GM12878 (cell line): ENCODE measurements around the gene RGCC. TPM values are rescaled to one million over a fixed set of nuclear protein-coding genes. Genes with fewer than 3 reads are reported as not detected.

ENCODE experiments used
- ATAC-seq: fragments of 200-7000 bp; cut with Tn5 transposase; 3 replicates; pipeline ENCODE4 v1.9.1; 2020; ENCODE audit warnings: mild to moderate bottlenecking, moderate library complexity
- BruUV-seq: library from RNA; stranded (reverse); fragments of 400-500 nt; replicated peaks from 2 replicates; lab custom pipeline; 2021; lab: Mats Ljungman, UMichigan
- CTCF ChIA-PET: fragments of 300-600 bp; sonication (Branson Sonifier 250); formaldehyde crosslinking; extraction: SDS; loops from one replicate; lab custom pipeline; 2021; ENCODE audit warnings: inconsistent platforms; lab: Yijun Ruan, JAX
- POLR2A ChIA-PET: fragments of 350-600 bp; formaldehyde crosslinking; extraction: SDS; loops from one replicate; lab custom pipeline; 2021; ENCODE audit warnings: inconsistent platforms; lab: Charles Lee
- RAD21 ChIA-PET: fragments of 300-600 bp; sonication (Branson Sonifier 250); formaldehyde crosslinking; loops from one replicate; lab custom pipeline; 2023; ENCODE audit warnings: antibody characterized with exemption; ENCODE audit not compliant: unreplicated experiment; lab: Charles Lee
- SMC1A ChIA-PET: fragments of 300-600 bp; sonication (Branson Sonifier 250); formaldehyde crosslinking; loops from one replicate; lab custom pipeline; 2023; ENCODE audit not compliant: unreplicated experiment, uncharacterized antibody; lab: Charles Lee
- DNase-seq: peaks from one replicate; pipeline ENCODE4 v3.0.0-alpha.2; 2011; ENCODE audit warnings: low read depth, low spot score
- FAIRE-seq: peaks from 3 replicates; lab custom pipeline; 2011; peaks lifted over from hg19 to GRCh38; lab: Jason Lieb, UNC
- H2AFZ ChIP-seq: 2 replicates; pipeline ENCODE4 v1.6.0; 2011; ENCODE audit warnings: low read depth, low read length, control low read depth; ENCODE audit not compliant: control insufficient read depth
- H3K27ac ChIP-seq: 2 replicates; pipeline ENCODE4 v1.5.1; 2011; ENCODE audit warnings: control low read depth; ENCODE audit not compliant: control insufficient read depth, insufficient read depth
- H3K27me3 ChIP-seq, 2 experiments: replicated peaks in 1 of 2; 2 replicates each; pipeline versions ENCODE4 v1.6.0 to v1.6.1; 2011; ENCODE audit warnings: low read length in 1 of 2; ENCODE audit not compliant: control insufficient read depth in 2 of 2, insufficient read depth in 2 of 2
- H3K36me3 ChIP-seq, 2 experiments: 2 replicates each; pipeline ENCODE4 v1.5.1; 2011; ENCODE audit warnings: low read length in 1 of 2; ENCODE audit not compliant: control insufficient read depth in 2 of 2, insufficient read depth in 2 of 2
- H3K4me1 ChIP-seq: 2 replicates; pipeline ENCODE4 v1.6.1; 2011; ENCODE audit warnings: mild to moderate bottlenecking, low read length, moderate library complexity, mixed read lengths; ENCODE audit not compliant: control insufficient read depth, insufficient read depth
- H3K4me2 ChIP-seq: 2 replicates; pipeline ENCODE4 v1.6.0; 2011; ENCODE audit warnings: control low read depth; ENCODE audit not compliant: control insufficient read depth, insufficient read depth
- H3K4me3 ChIP-seq: fragments of 200-600 bp; sonication (generic); 2 replicates; pipeline ENCODE4 v1.5.1; 2016
- H3K79me2 ChIP-seq: 2 replicates; pipeline ENCODE4 v1.6.0; 2011; ENCODE audit warnings: low read length; ENCODE audit not compliant: control insufficient read depth, insufficient read depth
- H3K9ac ChIP-seq: 2 replicates; pipeline ENCODE4 v1.8.0; 2011; ENCODE audit warnings: low read length, control low read depth, mixed read lengths; ENCODE audit not compliant: control insufficient read depth, insufficient read depth
- H3K9me3 ChIP-seq: replicated peaks from 3 replicates; pipeline ENCODE4 v1.5.1; 2011; ENCODE audit warnings: mild to moderate bottlenecking, low read length; ENCODE audit not compliant: control insufficient read depth, insufficient read depth
- H4K20me1 ChIP-seq: 2 replicates; pipeline ENCODE4 v1.6.0; 2011; ENCODE audit not compliant: control insufficient read depth, insufficient read depth
- BACH1 ChIP-seq: fragments of 450-650 bp; IDR thresholded peaks from 2 replicates; pipeline ENCODE4 v1.6.1; 2017; ENCODE audit warnings: mild to moderate bottlenecking, borderline replicate concordance
- BCL11A ChIP-seq: IDR thresholded peaks from 2 replicates; pipeline ENCODE4 v1.6.1; 2011; ENCODE audit warnings: low read depth, low read length
- BHLHE40 ChIP-seq, 2 experiments: fragments of 450-650 bp in 1 of 2; IDR thresholded peaks; 2 replicates each; pipeline ENCODE4 v1.6.1; 2011 to 2017; ENCODE audit warnings: low read depth in 2 of 2, borderline replicate concordance in 1 of 2, improper control_type of control experiment in 1 of 2, low read length in 1 of 2, mild to moderate bottlenecking in 1 of 2
- CREB1 ChIP-seq: IDR thresholded peaks from 2 replicates; pipeline ENCODE4 v1.6.1; 2012; ENCODE audit warnings: low read depth, mild to moderate bottlenecking, inconsistent platforms
- FOXM1 ChIP-seq: IDR thresholded peaks from 2 replicates; pipeline ENCODE4 v1.6.1; 2012; ENCODE audit warnings: low read depth, mild to moderate bottlenecking, inconsistent platforms, low read length, moderate library complexity
- GABPA ChIP-seq: IDR thresholded peaks from 2 replicates; pipeline ENCODE4 v1.6.1; 2014; ENCODE audit warnings: antibody characterized with exemption, low read depth, mild to moderate bottlenecking, inconsistent platforms
- IKZF1 ChIP-seq: fragments of 450-650 bp; conservative IDR thresholded peaks from 2 replicates; pipeline ENCODE4 v1.6.1; 2017; ENCODE audit warnings: antibody characterized with exemption, mild to moderate bottlenecking
- IKZF2 ChIP-seq, 2 experiments: fragments of 450-650 bp; IDR thresholded peaks; 2 replicates each; pipeline ENCODE4 v1.6.1; 2017; ENCODE audit warnings: mild to moderate bottlenecking in 2 of 2, moderate library complexity in 2 of 2
- MYB ChIP-seq: fragments of 150-350 bp; IDR thresholded peaks from 2 replicates; pipeline ENCODE4 v1.6.1; 2014; ENCODE audit warnings: mild to moderate bottlenecking, low read depth, low read length, borderline replicate concordance
- SIX5 ChIP-seq: IDR thresholded peaks from 2 replicates; pipeline ENCODE4 v1.6.1; 2011; ENCODE audit warnings: mild to moderate bottlenecking, low read depth, low read length, moderate library complexity; ENCODE audit not compliant: severe bottlenecking
- SMAD1 ChIP-seq: fragments of 450-650 bp; IDR thresholded peaks from 2 replicates; pipeline ENCODE4 v1.6.1; 2018; ENCODE audit warnings: mild to moderate bottlenecking, low read depth; ENCODE audit not compliant: partially characterized antibody
- WGBS: methylation state at CpG from one replicate; pipeline ENCODE4 v1.1.6; 2016; ENCODE audit warnings: low lambda C conversion rate; ENCODE audit not compliant: insufficient replicate concordance, insufficient coverage; ENCODE audit errors: missing lambda C conversion rate; 5-methylcytosine and 5-hydroxymethylcytosine counted together
- in situ Hi-C: fragments of 300-500 bp; cut with MboI; formaldehyde crosslinking; loops from 9 replicates; pipeline ENCODE4 v1.14.3; 2018; ENCODE audit warnings: mixed read lengths
- intact Hi-C: fragments of 100-400 bp; cut with micrococcal nuclease; formaldehyde crosslinking; loops from one replicate; pipeline ENCODE4 v1.14.2; 2022; ENCODE audit not compliant: unreplicated experiment
- polyA plus RNA-seq, 11 experiments: library from polyadenylated mRNA; depleted of rRNA in 4 of 11; unstranded in 6 of 11; stranded (reverse) in 5 of 11; fragments of >200 nt; fragmentation: Nextera tagmentation in 4 of 11; fragmentation: Illumina TruSeq in 1 of 11; extraction: Ambion mirVana in 4 of 11; extraction: Trizol in 1 of 11; gene quantifications; 1 replicate in 1 of 11; 2 replicates in 10 of 11; pipeline versions ENCODE4 v1.2.1 to v1.2.3, GENCODE V29; 2011 to 2016; ENCODE audit warnings: inconsistent platforms in 2 of 11, missing spikeins in 2 of 11, low read depth in 1 of 11
- total RNA-seq, 4 experiments: library from RNA; depleted of rRNA in 3 of 4; stranded (reverse); fragments of >200 nt in 3 of 4; fragmentation: Illumina TruSeq in 1 of 4; extraction: Trizol in 1 of 4; gene quantifications; 2 replicates each; pipeline versions ENCODE4 v1.2.1 to v1.2.3, GENCODE V29; 2013 to 2021
- TF ChIP-seq, protein P1 (sequence below): fragments of 150-350 bp; IDR thresholded peaks from 2 replicates; pipeline ENCODE4 v1.6.1; 2016; ENCODE audit warnings: low read depth, low read length
- TF ChIP-seq, protein P2 (sequence below): fragments of 150-350 bp; IDR thresholded peaks from 2 replicates; pipeline ENCODE4 v1.6.1; 2014; ENCODE audit warnings: mild to moderate bottlenecking, low read depth, low read length
- TF ChIP-seq, protein P3 (sequence below): fragments of 450-650 bp; IDR thresholded peaks from 2 replicates; pipeline ENCODE4 v1.6.1; 2016; ENCODE audit warnings: mild to moderate bottlenecking, moderate library complexity, borderline replicate concordance

RGCC gene
- total and polyA plus RNA-seq, 10 of the 15 experiments (the other 5 are each of a cell fraction or from before 2014, with no cell fraction given), result 0.41 to 19.4 (median 9.9) TPM

DNA sequence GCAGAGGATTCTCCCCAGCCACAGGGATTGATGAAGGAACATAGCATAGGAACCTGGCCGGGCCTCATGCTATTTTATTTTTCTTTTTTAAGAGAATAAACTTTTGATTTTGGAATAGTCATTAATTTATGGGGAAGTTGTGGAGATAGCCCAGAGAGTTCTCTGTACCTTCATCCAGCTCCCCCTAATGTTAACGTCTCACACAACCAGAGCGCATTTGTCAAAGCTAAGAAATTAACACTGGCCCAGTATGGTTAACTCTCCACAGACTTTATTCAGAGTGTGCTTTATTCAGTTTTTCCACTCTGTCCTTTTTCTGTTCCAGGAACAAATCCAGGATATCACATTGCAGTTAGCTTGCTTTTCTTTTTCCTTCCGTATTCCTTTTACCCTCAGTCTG is 59.4 kb downstream of the RGCC start (continued):
- TF ChIP-seq, protein P1, sequence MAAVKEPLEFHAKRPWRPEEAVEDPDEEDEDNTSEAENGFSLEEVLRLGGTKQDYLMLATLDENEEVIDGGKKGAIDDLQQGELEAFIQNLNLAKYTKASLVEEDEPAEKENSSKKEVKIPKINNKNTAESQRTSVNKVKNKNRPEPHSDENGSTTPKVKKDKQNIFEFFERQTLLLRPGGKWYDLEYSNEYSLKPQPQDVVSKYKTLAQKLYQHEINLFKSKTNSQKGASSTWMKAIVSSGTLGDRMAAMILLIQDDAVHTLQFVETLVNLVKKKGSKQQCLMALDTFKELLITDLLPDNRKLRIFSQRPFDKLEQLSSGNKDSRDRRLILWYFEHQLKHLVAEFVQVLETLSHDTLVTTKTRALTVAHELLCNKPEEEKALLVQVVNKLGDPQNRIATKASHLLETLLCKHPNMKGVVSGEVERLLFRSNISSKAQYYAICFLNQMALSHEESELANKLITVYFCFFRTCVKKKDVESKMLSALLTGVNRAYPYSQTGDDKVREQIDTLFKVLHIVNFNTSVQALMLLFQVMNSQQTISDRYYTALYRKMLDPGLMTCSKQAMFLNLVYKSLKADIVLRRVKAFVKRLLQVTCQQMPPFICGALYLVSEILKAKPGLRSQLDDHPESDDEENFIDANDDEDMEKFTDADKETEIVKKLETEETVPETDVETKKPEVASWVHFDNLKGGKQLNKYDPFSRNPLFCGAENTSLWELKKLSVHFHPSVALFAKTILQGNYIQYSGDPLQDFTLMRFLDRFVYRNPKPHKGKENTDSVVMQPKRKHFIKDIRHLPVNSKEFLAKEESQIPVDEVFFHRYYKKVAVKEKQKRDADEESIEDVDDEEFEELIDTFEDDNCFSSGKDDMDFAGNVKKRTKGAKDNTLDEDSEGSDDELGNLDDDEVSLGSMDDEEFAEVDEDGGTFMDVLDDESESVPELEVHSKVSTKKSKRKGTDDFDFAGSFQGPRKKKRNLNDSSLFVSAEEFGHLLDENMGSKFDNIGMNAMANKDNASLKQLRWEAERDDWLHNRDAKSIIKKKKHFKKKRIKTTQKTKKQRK, result no peak
- TF ChIP-seq SMAD1 (no peak), IKZF1 (no peak)

DNA sequence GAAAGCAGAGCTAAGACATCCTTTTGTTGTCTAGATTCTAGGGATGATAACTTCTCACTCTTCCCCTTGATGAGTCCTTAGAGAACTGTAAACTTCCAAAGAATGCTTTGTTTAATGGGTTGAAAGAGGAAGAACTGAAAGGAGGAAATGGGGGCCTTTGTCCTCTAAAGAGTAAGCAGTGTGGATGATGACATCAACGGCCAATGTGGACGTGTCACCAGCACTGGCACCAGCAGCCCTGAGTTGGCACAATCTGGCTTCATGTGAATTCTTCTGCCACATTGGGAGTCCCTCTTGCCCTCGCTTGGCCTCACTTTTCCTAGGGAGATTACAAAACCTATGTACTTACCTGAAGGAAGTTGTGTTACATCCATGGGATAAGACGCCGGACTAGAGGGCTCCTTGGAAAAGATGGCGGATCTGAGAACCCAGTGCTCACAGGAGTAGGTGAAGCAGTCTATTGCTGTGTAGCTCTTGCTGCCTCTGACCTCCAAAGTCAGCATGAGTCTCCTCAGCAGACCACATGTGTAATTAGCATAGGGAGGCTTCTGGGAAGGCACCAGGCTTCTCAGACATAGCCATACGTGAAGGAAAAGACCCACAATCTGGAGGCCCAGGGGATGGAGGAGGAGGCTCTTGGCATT is 62.8 kb downstream of the RGCC start:
- ChIA-PET RAD21 (no interaction called here), POLR2A (no interaction called here), SMC1A (no interaction called here), CTCF (no interaction called here)
- no peaks in the 10 kb centered on the region for H3K4me1 ChIP-seq
- H3K9ac ChIP-seq, result no peak overlapping the region
- H3K4me2 ChIP-seq, result no peak overlapping the region
- H4K20me1 ChIP-seq, result no peaks in the 10 kb centered on the region
- ATAC-seq (no peak), DNase-seq (no peak), FAIRE-seq (no peak)
- BruUV-seq, result no TSS peak
- H3K4me3 ChIP-seq, result no peak overlapping the region
- WGBS, result 70% methylated on average over 7 of the region's 7 CpGs
- no peaks in the 10 kb centered on the region for H3K27me3 ChIP-seq
- no peaks in the 10 kb centered on the region for H3K9me3 ChIP-seq
- H3K36me3 ChIP-seq, result no peaks in the 10 kb centered on the region
- intact Hi-C loops, result no loop called here
- no peak overlapping the region for H3K27ac ChIP-seq
- no peaks in the 10 kb centered on the region for H3K79me2 ChIP-seq
- H2AFZ ChIP-seq, result no peak overlapping the region
- in situ Hi-C loops, result no loop called here
- TF ChIP-seq, protein P2, sequence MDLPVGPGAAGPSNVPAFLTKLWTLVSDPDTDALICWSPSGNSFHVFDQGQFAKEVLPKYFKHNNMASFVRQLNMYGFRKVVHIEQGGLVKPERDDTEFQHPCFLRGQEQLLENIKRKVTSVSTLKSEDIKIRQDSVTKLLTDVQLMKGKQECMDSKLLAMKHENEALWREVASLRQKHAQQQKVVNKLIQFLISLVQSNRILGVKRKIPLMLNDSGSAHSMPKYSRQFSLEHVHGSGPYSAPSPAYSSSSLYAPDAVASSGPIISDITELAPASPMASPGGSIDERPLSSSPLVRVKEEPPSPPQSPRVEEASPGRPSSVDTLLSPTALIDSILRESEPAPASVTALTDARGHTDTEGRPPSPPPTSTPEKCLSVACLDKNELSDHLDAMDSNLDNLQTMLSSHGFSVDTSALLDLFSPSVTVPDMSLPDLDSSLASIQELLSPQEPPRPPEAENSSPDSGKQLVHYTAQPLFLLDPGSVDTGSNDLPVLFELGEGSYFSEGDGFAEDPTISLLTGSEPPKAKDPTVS, result no peak
- TF ChIP-seq FOXM1 (no peak), BHLHE40 (IDR thresholded peaks at IDR 0.05; ENCODE audit: borderline replicate concordance in 1 of 2, low read depth in 2 of 2, low read length in 1 of 2) (no peak), BCL11A (no peak), IKZF2 (IDR thresholded peaks at IDR 0.05) (no peak), CREB1 (no peak), GABPA (no peak), MYB (no peak), BACH1 (no peak), SIX5 (no peak)
- TF ChIP-seq, protein P3, sequence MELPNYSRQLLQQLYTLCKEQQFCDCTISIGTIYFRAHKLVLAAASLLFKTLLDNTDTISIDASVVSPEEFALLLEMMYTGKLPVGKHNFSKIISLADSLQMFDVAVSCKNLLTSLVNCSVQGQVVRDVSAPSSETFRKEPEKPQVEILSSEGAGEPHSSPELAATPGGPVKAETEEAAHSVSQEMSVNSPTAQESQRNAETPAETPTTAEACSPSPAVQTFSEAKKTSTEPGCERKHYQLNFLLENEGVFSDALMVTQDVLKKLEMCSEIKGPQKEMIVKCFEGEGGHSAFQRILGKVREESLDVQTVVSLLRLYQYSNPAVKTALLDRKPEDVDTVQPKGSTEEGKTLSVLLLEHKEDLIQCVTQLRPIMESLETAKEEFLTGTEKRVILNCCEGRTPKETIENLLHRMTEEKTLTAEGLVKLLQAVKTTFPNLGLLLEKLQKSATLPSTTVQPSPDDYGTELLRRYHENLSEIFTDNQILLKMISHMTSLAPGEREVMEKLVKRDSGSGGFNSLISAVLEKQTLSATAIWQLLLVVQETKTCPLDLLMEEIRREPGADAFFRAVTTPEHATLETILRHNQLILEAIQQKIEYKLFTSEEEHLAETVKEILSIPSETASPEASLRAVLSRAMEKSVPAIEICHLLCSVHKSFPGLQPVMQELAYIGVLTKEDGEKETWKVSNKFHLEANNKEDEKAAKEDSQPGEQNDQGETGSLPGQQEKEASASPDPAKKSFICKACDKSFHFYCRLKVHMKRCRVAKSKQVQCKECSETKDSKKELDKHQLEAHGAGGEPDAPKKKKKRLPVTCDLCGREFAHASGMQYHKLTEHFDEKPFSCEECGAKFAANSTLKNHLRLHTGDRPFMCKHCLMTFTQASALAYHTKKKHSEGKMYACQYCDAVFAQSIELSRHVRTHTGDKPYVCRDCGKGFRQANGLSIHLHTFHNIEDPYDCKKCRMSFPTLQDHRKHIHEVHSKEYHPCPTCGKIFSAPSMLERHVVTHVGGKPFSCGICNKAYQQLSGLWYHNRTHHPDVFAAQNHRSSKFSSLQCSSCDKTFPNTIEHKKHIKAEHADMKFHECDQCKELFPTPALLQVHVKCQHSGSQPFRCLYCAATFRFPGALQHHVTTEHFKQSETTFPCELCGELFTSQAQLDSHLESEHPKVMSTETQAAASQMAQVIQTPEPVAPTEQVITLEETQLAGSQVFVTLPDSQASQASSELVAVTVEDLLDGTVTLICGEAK, result no peak
